Measurements from ENCODE around the gene C2CD3. TPM values are rescaled to one million over a fixed set of nuclear protein-coding genes. Genes with fewer than 3 reads are reported as not detected.

The C2CD3 gene
- total and polyA plus RNA-seq, 10 of the 15 experiments (the other 5 are each of a cell fraction or from before 2014, with no cell fraction given), result 2.3 to 24.0 (median 16.3) TPM

- no peak for TF ChIP-seq MLLT1 (IDR thresholded peaks at IDR 0.05)
Observed at GRCh38 chr11:73998846-73999575, 171.8 kb downstream of the C2CD3 start (continued).

- Histone ChIP-seq H3K27me3 (replicated peaks in 1 of 2; ENCODE audit: control insufficient read depth in 2 of 2, insufficient read depth in 2 of 2, low read length in 1 of 2) (no peaks in the 10 kb centered on the region), H3K27ac (ENCODE audit: control insufficient read depth, insufficient read depth) (peak overlapping the region; percentile 36; the same call in 1 of the 2 replicates), H3K4me1 (ENCODE audit: control insufficient read depth, insufficient read depth, low read length) (peaks cover 53% of the 10 kb centered on the region), H3K4me2 (ENCODE audit: control insufficient read depth, insufficient read depth) (peak overlapping the region; percentile 74), H3K4me3 (no peak overlapping the region), H3K79me2 (ENCODE audit: control insufficient read depth, insufficient read depth, low read length) (no peaks in the 10 kb centered on the region), H2AFZ (ENCODE audit: control insufficient read depth, low read depth, low read length) (peak overlapping the region; percentile 1; the same call in 1 of the 2 replicates), H4K20me1 (ENCODE audit: control insufficient read depth, insufficient read depth) (no peaks in the 10 kb centered on the region), H3K36me3 (ENCODE audit: control insufficient read depth in 2 of 2, insufficient read depth in 2 of 2, low read length in 1 of 2) (no peaks in the 10 kb centered on the region), H3K9ac (ENCODE audit: control insufficient read depth, insufficient read depth, low read length) (no peak overlapping the region), H3K9me3 (replicated peaks; ENCODE audit: control insufficient read depth, insufficient read depth, low read length) (no peaks in the 10 kb centered on the region)
- no TSS peak for BruUV-seq (replicated peaks)
- SMC1A ChIA-PET (ENCODE audit: uncharacterized antibody, unreplicated experiment), result interaction anchor here (0.6 to 1.9 kb wide), 12 partner anchors 15 to 1771 kb away, joined by 3 to 17 read pairs (median 3); partner anchors contain the start of gene UCP2
- RAD21 ChIA-PET (ENCODE audit: unreplicated experiment), result interaction anchor here (1.0 to 1.9 kb wide), 7 partner anchors 14 to 66 kb away, joined by 3 to 8 read pairs (median 4); partner anchors contain the start of gene UCP2
- CTCF ChIA-PET, result interaction anchor here (0.7 to 2.5 kb wide), 4 partner anchors 11 to 174 kb away, joined by 3 to 5 read pairs (median 4); no protein-coding TSS in a partner anchor
- 2% methylated on average over 3 of the region's 6 CpGs for WGBS (ENCODE audit: insufficient coverage, insufficient replicate concordance, low lambda C conversion rate, missing lambda C conversion rate)
- ATAC-seq (peak; percentile 28), FAIRE-seq (no peak), DNase-seq (ENCODE audit: low read depth, low spot score) (no peak)
- in situ Hi-C loops (cut with MboI) (no loop called here), intact Hi-C loops (cut with micrococcal nuclease; ENCODE audit: unreplicated experiment) (loop anchor here (2.0 to 10.0 kb wide), 2 partner anchors 14 to 1818 kb away; partner anchors contain the start of gene UVRAG)
- POLR2A ChIA-PET, result interaction anchor here (0.7 to 1.5 kb wide), 4 partner anchors 10 to 23 kb away, joined by 3 to 13 read pairs (median 6); no protein-coding TSS in a partner anchor
- no peak for TF ChIP-seq TCF12 (IDR thresholded peaks at IDR 0.05; ENCODE audit: low read depth, low read length)
- TF ChIP-seq CTCF (IDR thresholded peaks at IDR 0.05 in 2 of 3, conservative IDR thresholded peaks at IDR 0.05 in 1 of 3; ENCODE audit: control insufficient read depth in 2 of 3, extremely low read depth in 1 of 3, insufficient read depth in 1 of 3, low read depth in 3 of 3, low read length in 3 of 3), result peak in 1 of 3 experiments; percentile 12; a peak in 1 of 6 replicates
- no peak for TF ChIP-seq ZNF592 (IDR thresholded peaks at IDR 0.05)
- peak; percentile 85; the same call in 1 of the 2 replicates for TF ChIP-seq PAX5 (IDR thresholded peaks at IDR 0.05; ENCODE audit: borderline replicate concordance, low read depth, low read length)
- TF ChIP-seq USF2 (IDR thresholded peaks at IDR 0.05; ENCODE audit: borderline replicate concordance, low read depth, low read length), result no peak
- TF ChIP-seq ATF3 (IDR thresholded peaks at IDR 0.05; ENCODE audit: borderline replicate concordance, extremely low read depth, low read depth, low read length), result no peak
- TF ChIP-seq MEF2A (IDR thresholded peaks at IDR 0.05; ENCODE audit: insufficient read depth, low read depth, low read length), result no peak
- TF ChIP-seq STAT1 (conservative IDR thresholded peaks at IDR 0.05), result no peak
Observed at GRCh38 chr11:73997120-73997770, 173.6 kb downstream of the C2CD3 start.
